Ecto neural progenitor cell (in vitro differentiated cells): Measurements from ENCODE around the gene PPARA.
"Not testable (repeated sequence)": the region's sequence is repeated elsewhere in the genome, so short reads cannot be mapped to it uniquely, and the experiment has no call there.

Source experiments
- DNase-seq: peaks from one replicate; pipeline ENCODE4 v3.0.0-alpha.2; 2018; ENCODE audit warnings: low spot score

The PPARA gene

DNA sequence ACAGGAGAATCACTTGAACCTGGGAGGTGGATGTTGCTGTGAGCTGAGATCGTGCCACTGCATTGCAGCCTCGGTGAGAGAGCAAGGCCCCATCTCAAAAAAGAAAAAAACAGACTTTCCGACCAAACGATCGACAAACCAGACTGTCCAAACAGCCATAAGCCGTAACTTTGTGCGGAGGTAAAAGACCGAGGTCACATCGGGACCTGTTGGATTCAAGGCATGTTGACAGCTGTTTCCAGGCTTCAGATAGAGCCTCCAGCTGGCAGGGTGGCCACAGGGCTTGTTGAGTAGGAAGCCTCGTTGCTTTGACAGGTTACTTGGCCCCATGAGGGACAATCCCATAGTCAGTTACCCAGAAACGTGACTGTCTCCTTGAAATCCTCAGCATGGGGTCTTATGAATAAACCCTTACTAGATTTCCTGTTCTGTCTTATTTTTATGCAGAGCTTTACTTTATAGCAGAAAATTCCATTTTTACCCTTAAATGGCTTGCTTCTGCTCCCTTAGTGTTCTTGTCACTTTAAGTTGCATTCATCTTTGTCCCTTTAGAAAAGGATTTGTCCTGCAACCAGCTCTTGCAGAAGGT lies 22.3 kb downstream of the PPARA start:
- no peak for DNase-seq

DNA sequence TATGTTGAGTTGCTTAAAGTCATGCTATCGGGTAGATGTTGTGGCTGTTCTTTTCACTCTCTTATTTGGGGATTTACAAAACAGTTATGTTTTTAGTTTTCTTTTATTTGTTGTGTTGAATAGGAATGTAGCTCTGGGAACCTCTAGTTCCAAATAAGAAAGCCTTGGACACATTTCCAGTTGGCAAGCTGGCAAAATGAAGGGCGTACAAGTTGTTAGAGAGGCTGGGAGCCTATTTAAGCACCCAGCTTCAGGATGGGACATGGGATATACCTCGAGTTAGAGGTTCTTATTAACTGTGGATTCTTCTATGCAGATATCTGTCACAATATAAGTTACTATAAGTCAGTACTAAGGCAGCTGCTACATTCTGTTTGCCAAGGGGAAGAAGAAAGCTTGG lies 22.8 kb downstream of the PPARA start:
- no peak for DNase-seq

DNA sequence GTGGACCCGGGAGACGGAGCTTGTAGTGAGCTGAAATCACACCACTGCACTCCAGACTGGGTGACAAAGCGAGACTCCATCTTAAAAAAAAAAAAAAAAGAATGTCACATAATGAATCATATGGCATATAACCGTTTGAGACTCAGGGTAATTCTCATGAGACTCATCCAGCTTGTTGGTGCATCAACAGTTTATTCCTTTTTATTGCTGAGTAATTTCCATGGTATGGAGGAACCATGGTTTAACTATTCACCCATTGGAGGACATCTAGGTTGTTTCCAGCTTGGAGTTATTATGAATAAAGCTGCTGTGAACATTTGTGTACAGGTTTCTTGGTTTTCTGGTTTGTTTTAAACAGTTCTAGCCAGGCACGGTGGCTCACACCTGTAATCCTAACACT lies 25.3 kb downstream of the PPARA start:
- DNase-seq: no peak

DNA sequence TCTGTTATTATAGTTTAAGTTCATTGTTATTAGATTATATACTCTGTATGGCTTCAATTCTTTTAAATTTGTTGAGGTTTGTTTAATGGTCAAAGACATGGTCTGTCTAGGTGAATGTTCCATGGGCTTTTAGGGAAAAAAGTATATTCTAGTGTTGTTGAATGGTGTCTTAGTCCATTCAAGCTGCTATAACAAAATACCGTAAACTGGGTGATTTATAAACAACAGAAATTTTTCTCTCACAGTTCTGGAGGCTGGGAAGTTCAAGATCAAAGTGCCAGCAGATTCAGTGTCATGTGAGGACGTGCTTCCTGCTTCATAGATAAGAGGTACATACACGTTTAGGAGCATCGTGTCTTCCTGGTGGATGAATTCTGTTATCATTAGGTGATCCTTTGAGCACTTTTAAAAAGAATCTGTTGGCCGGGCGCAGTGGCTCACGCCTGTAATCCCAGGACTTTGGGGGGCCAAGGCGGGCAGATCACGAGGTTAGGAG lies 26.2 kb downstream of the PPARA start:
- DNase-seq: no peak

DNA sequence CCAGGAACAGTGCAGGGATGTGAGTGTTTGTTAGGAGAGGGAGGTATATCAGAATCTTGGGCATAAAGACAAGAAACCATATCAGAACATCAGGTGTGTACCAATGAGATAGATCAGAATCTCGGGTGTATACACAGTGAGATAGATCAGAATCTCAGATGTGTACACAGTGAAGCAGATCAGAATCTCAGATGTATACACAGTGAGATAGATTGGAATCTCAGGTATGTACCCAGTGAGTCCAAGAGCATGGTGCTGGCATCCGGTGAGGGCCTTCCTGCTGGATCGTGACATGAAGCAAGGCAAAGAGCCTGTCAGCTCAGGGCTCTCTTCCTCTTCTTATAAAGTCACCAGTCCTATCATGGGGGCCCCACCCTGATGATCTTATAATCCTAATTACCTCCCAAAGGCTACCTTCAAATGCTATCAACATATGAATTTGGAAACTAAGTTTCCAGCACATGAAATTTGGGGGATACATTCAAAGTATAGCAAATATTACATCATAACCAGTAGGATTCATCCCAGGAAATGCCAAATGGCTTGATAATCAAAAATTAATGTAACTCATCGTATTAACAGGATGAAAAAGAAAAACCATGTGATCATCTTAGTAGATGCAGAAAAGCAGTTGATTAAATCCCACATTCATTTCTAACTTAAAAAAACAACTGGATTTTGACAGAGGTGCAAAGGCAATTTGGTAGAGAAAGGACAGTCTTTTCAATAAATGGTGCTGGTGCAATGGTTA lies 28.6 kb downstream of the PPARA start:
- no peak for DNase-seq

DNA sequence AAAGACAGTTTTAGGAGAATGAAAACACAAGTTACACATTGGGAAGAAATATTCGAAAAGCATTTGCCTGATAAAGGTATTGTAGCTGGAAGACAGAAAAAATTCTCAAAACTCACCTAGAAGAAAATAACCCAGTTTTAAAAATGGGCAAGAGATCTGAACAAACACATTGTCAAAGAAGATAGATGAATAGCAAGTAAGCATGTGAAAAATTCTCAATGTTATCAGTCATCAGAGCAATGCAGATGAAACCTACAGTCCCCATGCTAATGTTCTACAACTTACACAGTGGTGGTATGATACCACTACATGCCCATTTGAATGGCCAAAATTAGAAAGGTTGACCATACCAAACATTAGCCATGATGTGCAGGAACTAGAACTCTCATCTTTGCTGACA lies 29.4 kb downstream of the PPARA start:
- no peak for DNase-seq

DNA sequence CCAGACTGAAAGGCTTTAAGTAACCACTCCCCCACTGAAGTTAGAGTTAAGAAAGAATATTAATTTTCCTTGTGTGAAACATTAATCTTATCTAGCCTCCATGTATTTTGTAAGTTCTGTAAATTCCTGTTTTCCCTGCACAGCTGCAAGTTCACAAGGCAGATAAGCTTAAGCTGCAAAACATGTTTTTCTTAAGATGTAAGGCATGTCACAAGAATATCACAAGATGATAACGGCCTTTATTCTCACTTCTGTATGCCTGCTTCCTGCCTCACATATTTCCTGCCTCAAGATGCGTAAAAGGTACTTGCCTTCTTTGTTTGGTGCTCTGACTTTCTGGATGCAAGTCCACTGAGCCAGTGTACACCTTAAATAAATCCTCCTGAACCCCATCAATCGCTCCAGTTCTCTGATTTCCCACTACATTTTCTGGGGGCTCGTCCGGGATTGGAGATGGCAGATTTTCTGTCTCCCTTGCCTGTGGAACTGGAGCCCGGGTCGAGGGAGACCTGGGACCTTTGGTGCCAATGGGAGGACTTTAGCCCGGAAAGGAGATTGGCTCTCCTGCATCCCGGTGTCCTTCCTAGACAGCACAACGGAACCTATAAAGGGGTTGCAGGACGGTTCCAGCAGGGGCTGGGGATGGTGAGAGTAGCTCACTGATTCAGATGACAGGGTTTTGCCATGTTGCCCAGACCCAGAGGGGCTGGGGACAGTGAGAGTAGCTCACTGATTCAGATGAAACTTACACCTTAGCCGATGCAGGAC lies 30.2 kb downstream of the PPARA start:
- no peak for DNase-seq

DNA sequence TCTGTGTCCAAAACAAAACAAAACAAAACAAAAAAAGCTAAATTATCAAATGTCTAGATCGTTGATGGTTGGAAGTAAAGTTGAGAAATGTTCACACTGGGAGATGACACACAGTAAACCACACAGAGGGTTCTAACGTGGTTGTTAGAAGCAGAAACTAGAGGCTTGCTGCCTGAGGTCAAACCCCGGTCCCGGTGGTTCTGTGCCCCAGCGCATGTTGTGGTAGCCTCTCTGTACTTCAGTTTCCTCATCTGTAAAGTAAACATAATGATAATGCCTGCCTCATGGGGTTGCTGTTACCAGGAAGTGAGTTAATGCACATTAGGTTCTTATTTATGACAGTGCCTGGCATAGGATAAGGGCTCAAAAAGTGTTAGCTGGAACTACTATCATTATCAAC lies 33.4 kb downstream of the PPARA start:
- no peak for DNase-seq

DNA sequence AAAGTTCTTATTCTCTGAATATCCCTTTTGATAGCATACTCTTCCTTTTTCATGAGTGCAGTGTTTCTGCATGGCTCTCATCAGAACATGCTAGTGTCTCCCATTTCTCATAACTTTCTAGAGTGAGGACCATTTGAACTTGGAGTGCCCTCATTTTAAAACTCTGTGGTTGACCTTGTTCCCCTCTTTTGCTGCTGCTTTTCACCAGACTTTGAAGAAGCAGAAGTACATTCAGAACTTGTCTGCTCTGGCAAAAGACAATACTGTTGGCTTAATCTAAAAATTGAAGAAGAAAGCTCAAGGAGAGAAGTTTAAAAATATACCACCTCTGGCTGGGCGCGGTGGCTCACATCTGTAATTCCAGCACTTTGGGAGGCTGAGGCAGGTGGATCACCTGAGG lies 35.0 kb downstream of the PPARA start:
- no peak for DNase-seq

DNA sequence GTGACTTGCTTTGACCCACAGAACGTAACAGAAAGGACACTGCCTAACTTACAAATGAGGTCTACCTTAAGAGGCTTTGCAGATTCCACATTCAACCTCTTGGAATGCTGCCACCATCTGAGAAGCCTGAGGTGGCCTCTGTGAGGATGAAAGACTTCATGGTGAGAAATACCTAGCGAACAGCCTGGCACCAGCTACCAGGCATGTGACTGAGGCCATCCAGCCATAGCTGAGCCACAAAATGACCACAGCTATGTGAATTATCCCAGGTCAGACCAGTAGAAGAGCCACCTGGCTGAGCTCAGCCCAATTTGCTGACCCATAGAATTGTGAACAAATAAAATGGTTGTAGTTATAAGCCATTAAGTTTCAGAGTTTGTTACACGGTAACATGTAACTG lies 37.5 kb downstream of the PPARA start:
- no peak for DNase-seq

DNA sequence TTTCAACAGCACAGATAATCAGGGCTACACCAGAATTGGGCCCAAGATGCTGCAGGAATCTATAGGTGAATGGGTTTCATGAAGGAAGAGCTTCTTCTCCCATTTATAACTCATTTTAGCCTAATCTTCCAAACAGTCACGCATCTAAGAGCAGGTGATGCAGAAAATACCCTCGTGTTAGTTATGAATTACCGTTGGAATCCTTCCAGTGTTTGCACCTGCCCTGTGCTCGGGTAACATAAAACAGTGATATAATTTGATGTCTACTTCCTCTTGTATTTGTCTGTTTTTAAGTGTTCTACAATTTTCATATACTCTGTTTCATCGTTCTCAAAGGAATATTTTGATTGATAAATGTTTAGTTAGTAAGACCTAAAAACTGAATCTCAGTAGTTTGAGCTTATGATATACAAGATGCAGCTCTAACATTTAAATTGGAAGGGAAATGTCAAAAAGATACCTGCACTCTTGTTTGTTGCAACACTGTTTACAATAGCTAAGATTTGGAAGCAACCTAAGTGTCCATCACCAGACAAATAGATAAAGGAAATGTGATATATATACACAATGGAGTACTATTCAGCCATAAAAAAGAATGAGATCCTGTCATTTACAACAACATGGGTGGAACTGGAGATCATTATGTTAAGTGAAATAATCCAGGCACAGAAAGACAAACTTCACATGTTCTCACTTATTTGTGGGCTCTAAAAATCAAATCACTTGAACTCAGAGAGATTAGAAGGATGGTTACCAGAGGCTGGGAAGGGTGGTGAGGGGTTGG lies 42.1 kb downstream of the PPARA start:
- DNase-seq: no peak

DNA sequence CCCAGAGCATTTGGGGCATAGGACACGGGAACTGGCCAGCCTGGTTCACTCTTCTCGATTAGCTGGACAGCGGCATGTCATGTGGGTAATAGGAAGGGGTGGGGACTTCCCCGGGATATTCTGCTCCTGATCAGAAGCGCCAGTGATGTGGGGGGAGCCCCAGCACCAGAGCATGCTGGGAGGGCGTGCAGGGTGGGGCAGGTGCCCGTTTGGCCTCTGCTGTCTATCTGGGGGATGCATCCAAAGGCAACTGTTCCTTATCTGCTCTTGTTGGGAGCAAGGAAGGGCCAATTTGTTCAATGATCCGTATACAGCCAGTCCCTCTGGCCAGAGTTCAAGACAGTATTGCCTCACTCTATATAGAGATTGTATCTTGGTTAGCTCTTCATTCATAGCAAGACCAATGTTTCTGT lies 43.6 kb downstream of the PPARA start:
- DNase-seq: no peak

DNA sequence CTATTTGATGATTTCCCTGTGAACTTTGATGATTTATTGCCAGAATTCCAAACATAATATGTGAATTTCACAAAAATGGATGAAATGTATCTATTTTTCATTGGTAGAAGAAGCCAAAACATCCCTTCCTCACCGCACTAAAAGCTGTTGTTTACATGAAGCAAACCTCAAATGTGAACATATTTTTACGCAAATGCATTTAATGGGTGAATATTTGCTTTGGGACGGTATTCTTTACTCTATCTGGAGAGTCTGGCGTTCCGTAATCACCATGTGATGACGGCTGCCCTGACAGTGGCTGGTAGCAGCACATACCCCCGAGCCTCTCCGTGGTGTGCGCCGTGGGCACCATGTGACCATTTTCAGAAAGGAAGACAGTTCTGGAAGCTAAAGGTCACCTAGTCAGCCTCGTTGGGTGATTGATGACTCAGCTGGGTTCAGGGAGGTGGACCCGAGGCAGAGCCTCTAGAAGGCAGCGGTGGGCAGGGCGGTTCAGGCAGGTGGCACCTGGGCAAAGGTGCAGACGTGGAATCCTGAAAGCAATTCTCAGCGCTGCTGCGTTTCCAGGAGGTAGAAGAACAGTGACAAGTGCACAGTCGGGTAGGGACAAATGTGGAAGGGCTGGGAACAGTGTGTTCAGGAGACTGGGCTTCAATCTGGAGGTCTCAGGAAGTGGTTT lies 45.3 kb downstream of the PPARA start:
- no peak for DNase-seq

DNA sequence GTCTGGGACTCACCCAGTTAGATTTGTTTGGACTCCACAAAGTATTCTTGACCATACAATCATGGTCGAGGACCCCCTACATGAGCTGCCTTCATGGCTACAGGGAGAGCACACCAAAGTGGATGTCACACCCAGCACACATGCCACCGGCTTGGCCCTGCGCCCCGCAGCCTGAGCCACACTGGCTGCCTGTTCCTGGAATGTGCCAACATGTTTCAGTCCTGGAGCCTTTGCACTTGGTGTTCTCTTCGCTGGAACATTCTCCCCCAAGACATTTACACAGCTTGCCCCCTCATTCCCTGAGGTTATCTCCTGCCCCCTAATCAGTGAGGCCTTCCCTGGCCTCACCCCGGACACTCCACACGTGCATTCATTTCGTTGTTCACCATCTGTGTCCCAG lies 46.0 kb downstream of the PPARA start:
- no peak for DNase-seq

DNA sequence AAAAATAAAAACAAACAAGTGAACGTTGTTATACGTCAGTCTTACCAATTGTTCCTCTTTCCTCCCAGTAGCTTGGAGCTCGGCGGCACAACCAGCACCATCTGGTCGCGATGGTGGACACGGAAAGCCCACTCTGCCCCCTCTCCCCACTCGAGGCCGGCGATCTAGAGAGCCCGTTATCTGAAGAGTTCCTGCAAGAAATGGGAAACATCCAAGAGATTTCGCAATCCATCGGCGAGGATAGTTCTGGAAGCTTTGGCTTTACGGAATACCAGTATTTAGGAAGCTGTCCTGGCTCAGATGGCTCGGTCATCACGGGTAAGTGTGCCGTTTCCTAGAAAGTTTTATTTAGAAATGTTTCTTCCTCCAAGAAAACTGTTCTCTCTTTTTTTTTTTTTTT lies 47.9 kb downstream of the PPARA start:
- no peak for DNase-seq

DNA sequence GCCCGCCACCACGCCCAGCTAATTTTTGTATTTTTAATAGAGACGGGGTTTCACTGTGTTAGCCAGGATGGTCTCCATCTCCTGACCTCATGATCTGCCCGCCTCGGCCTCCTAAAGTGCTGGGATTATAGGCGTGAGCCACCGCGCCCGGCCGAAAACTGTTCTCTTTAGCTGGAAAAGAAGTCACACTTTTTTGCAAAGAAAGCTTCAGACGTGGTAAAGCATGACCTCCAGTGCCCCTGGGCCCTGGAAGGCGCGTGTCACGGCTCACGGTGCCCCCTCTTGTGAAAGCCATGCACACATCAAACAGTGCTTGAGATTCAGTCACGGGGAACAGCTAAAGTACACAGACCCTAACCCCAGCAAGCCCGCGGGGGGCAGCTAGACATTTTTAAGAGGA lies 48.5 kb downstream of the PPARA start:
- not testable (repeated sequence) for DNase-seq

DNA sequence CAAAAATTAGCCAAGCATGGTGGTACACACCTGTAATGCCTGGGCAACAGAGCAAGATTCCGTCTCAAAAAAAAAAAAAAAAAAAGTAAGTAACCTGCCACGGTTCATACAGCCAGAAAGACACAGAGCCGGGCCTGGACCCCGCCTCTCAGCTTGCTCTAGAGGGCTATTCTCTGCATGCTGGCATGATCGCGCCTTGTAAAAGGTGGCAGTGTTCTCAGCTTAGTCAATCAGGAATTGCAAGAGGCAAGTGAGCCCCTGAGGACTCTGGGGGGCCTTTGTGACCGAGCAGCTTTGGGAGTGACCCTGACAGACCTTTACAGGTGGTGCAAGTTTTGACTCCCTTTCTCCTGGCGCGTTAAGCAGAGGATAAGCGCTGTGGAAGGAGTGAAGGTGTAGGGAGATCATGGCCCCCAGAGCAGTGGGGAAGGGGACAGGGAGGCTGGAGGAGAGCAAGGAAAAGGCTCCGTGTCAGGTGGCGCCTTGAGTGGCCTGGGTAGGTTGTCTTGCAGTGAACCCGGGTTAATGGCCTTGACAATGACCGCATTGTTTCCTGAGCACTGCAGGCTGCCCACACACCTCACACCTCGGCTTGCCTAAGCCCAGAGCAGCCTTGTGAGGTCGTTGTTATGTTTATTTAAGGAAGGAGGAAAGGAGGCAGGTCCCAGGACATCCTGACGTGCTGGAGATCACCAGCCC lies 50.9 kb downstream of the PPARA start:
- DNase-seq: no peak

DNA sequence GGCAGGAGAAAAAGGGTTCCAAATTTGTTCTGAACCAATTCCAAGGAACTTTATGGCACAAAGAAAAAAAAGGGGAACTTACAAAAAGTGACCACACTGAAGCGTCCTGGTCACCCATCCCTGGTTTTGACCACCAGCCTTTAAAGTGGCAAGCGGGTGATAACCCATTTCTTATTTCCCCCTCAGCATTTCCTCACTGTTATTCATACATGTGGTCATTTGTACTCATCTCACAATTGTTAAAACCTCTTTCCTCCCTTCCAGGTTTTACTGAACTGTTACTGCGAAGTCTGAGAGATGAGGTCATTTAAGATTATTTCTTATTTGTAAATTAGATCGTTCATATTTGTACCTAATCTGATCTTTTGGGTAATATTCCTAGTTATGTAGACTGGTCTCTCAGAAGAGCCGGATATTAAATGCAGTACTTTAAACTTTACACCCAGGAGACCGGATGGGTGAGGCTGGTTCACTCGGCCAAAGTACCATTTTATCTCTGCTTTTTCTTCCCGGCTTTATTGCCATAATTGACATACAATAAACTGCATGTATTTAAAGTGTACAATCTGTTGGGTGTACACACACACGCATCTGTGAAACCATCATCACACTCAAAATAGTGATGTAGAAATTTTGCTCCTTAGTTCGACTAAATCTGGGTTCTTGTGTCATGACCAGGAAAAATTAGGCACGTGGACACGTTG lies 52.7 kb downstream of the PPARA start:
- no peak for DNase-seq

DNA sequence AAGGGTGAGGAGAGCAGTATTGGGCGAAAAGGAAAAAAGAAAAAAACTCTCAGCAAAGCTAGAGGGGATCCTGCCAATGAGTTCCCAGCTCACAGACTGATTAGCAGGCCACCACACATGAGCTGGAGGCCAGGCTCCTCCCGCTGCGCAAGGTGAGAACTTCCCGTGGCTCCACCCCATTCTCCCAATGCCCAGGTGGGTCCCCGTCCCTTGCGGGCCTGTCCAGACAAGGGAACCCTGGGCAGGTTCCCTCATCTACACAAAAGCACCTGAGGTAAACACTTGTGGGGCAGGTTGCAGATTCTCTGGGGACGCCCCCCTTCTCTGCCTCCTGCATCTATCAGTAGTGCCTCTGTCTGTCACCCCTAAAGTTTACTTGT lies 53.3 kb downstream of the PPARA start:
- DNase-seq: no peak

DNA sequence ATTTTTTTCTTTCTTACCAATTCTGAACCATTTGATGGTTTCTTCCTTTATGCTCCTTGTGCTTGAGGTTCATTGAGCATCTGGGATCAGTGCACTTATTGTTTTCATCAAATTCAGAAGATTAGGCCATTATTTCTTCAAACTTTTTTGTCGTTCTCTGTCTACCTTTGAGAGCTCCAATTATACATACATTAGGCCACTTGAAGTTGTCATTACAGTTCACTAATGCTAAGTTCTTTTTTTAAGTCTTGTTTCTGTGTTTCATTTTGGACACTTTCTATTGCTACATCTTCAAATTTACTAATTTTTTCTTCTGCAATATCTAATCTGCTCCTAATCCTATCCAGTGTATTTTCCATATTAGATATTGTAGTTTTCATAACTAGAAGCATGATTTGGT lies 58.9 kb downstream of the PPARA start:
- no peak for DNase-seq

DNA sequence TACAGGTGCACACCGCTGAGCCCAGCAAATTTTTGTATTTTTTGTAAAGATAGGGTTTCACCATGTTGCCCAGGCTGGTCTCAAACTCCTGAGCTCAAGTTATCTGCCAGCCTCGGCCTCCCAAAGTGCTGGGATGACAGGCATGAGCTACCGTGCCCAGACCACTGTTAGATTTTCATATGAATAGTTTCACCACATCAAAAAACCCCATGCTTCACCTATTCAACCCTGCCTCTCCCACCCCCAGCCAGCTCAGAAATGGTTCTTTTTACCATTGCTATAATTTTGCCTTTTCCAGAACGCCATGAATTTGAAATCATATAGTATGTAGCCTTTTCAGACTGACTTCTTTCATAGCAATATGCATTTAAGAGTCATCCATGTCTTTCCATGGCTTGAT lies 61.9 kb downstream of the PPARA start:
- no peak for DNase-seq
